ENCODE results near the gene NDUFB10.
"Not testable (repeated sequence)": the region's sequence is repeated elsewhere in the genome, so short reads cannot be mapped to it uniquely, and the experiment has no call there.

Gene NDUFB10

DNA sequence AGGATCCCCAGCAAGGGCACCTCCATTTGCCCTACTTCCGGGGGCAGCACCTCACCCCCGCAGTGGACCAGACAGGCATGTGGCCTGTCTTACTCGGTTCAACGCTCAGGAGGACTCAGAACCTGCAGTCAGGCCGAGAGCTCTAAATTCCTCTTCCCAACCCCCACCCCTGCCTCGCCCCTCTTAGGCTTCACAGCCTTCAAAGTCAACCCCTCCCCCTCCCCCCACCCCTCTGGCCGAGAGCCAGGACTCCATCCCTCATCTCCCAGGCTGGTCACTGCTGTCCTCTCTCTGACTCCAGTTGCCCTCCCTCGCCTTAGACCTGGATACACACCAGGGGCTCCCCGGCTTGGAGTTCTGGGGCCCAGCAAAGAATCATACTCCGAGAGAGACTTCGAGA is 33.1 kb upstream of the NDUFB10 start:
- no peak for DNase-seq

GRCh38 chr16:1929105-1929504 is 30.2 kb upstream of the NDUFB10 start:
- peak; percentile 56 for DNase-seq

GRCh38 chr16:1929578-1930337 is 29.6 kb upstream of the NDUFB10 start:
- DNase-seq: peak; percentile 93

DNA sequence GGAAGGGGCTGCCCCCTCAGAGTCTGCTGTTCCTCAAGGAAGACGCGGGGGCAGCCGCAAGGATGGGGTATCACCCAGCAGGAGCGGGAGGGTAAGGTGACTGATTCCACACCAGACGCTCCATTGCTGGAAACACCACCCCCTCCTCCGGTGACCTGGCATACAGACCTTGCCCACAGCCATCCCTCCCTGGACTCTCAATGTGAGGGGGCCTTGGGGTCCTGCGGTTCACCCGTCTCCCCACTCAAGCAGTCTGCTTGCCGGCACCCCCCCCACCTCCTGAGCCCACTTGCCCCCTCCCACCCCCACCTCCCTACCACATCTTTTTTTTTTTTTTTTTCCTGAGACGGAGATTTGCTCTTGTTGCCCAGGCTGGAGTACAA is 29.0 kb upstream of the NDUFB10 start:
- no peak for DNase-seq

DNA sequence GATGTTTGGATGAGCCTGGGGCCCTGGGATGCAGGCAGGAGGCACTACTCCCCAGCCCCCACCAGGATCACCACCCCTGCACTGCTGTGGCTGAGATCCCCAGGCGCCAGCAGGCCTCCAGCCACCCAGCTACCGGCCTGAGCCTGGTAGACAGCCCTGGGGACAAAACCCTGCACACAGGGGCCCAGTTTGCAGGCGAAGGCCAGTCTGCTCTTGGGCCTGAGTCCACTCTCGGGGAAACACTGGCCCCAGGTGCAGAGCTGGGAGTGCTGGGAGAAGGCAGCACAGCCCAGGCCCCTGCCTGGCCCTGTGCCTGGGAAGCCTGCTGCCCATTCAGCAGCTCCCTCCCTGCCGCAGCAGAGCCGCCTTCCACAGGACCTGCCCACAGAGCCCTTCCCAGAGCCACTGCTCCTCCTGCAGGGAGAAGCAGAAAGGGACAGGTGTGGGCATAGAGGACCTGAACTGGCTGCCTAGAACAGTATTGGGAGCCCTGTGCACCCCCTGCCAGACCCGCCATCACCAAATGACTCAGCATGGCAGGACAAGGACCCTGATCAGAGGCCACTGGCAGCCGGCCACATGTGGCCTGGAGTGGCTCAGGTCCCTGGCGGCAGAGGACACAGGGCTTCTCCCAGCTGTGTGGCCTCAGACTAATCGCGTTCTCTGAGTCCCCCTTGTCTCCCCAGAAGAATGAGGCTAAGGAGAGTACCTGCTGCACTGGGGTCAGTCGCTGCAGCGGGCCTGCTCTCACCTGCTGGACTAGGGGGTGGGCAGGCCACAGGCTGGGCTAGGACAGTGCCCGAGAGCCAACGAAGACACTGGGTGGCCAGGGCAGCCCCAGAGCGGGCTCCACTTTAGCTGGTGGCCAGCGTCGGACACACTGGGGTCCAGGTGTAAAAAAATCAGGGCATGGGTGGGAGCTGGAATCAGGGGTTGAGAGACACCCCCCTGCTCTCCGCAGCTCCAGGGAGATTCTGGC is 27.0 kb upstream of the NDUFB10 start:
- DNase-seq: no peak

DNA sequence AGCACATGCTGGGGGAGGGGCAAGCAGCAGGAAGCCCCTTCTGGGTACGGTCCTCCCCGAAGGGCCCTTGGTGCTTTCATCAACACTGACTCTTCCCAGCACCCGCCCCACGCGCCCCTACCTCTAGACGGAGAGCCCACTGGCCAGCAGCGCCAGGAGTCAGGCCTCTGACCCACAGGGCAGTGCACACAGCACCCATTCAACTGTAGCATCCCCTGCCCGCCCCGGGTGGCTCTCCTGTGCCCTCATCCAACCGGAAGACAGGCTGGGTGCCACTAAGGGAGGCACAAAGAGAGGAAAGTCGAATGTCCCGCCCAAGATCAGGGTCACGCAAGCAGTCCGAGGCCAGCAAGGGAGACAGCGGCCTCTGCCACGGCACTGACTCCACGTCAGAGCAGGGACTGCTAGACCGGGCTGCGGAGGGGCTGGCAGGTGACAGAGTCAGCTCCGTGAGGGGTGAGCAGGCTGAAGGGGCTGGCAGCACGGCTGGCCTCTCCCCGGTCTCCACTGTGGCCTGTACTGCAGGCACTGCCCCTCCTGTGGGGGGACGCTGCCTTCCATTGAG is 26.2 kb upstream of the NDUFB10 start:
- no peak for DNase-seq

DNA sequence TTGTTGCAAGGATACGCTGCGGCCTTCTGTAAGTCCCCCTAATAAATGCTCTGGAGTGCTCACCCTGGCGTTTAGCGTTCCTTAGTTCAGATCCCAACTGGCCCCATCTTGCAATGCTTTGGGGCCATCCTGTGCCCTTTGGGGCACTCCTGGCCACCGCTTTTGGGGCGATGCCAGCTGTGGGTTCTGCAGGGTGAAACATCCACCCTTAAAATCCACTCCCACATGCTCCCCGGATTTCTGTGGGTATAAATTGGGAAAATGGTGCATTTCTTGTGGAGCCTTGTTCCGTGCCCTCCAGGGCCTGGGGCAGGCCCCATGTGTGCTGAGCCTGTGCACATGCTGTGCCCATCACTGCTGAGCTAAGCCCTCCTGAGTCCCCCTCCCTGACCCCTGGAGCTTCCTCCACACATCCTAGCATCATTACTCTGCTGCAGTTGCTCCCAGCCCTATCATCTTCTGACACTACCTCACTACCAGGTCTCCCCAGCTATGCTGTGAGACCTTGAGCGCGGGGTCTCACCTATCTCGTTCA is 22.3 kb upstream of the NDUFB10 start:
- no peak for DNase-seq

GRCh38 chr16:1938316-1938715 is 21.0 kb upstream of the NDUFB10 start:
- DNase-seq: peak; percentile 61

DNA sequence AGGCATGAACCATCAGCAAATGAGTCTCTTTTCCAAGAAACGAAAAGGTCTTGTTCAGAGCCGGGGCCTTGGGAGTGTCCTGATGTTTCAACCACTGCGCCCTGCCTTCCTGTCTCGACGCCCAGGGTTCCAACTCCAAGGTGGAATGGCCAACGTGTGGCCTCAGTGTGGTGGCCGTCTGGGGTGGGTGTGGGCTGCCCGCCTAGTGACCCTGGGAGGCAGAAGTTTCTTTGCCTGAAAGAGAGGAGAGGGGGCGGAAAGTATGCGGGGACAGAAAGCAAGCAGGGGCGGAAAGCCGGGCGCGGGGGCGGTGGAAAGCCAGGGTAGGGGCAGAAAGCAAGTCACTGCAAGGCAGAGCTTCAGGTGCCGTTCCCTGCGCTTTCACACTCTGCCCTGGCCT is 20.4 kb upstream of the NDUFB10 start:
- DNase-seq: no peak

- DNase-seq: not testable (repeated sequence)
Observed at GRCh38 chr16:1939833-1940232, 19.5 kb upstream of the NDUFB10 start.

DNA sequence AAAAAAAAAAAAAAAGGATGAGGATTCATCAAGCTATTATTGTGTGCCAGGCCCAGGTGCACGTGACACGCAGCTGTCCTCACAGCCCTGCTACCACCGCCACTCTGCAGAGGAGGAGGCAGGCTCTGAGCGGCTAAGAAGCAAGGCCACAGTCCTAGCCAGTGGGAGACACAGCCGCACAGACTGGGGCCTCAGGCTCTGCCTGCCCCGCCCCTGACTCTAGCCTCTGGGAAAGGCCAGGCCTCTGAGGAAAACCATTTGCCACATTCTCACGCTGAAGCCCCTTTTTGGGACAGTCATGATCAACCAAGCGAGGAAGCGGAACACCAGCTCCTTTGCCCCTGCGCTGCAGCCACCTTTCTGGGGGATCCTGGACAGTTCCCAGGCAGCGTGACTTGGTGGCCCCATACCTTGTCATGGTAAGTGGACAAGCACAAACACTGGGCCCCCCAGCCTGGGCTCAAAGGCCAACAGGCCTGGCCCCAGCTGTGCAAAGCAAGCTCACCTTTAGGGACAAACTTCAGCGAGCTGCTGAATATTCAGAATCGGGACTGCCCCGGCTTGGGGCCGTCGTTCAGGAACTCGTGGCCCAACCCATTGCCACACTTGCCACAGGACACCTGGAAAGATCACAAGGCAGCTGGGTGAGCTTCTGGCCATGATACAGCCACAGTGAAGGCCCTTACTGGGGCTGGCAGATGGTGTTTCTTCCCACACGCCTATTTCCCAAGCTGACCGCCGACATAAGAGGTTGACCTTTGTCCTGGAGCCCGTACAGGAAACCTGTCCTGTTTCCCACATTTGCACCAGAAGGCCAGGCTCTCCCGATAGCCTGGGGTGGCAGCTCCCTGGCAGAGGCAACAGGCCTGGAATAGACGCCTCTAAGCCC is 18.8 kb upstream of the NDUFB10 start:
- no peak for DNase-seq

- DNase-seq: no peak
Observed at GRCh38 chr16:1941162-1942046, 17.9 kb upstream of the NDUFB10 start.

DNA sequence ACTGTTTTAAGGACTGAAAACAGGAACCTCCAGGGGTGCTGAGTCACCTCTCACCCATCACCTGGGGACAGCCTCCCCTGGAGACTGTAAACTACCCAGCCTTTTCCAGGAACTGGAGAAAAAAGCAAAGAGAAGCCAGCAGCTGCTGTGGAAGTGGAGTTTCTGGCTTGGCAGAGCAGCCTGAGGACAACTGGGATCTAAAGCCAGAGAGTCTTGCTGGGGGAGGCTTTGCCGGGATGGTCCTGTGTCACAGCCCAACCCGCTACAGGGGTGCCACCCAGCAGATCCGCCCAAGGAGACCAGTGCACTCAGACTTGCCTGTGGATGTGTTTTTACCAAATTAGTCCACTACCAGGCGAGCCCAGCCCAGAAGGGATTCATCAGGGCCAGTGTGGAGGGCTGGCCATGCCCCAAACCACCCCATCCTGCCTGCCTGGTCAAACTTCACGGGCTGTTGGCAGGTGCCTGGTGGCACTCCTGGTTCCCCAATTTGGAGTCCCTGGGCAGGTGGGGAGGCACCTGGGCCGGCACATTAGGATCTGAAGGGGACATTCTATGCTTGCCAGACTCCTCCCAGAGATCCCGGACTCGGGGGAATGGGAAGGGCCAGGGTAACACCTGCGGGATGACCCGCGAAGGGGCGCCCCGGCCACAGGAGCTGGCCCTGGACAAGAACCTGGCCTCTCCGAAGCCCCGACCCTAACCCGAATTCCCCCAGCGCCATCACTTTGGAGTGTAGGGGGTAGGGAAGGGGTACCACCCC is 17.1 kb upstream of the NDUFB10 start:
- peak; percentile 65 for DNase-seq

DNA sequence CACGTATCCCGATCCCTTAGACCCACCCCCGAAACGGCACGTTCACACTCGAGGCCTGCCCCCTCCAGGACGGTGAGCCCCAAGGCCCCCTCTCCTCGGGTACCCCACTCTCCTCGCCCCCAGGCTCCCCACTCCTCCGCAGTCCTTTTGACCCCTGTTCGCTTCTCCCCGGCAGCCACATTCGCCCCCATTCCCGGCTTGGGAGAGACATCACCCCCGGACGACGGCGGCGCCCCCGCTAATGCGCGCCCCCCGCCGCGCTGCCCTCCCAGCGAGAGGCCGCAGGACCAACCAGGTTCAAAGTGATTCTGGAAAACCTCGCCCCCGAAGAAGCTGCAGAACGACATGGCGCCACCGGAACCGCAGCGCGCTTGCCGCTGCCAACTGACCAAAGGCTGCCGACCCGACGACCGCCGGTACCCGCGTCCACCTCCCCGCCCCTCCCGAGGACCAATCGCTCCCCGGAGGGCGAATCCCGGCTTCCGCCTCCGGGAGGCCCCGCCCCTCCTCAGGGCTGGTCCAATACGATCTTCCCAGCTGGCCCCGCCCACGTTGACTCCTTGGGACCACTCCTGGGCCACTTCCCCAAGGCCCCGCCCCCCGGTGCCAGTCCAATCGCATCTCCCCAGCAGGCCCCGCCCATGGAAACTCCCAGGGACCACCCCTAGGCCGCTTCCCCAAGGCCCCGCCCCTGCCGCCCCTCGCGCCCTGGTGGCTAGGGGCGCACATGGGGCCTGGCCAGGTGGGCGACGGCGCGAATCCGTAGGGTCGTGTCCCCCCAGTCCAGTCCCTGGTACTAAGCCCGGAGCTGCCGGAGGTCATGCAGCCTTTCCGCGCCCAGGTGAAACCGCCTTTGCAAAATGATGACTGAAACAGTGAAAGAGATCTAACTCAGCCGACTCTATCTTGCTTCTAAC is 16.3 kb upstream of the NDUFB10 start, which contains the start of gene MSRB1:
TSS of gene MSRB1 (minus strand) at position 390 of the 917 bp plus-strand sequence. CDS start at position 347, 43 bp downstream.
- peak; percentile 100 for DNase-seq

DNA sequence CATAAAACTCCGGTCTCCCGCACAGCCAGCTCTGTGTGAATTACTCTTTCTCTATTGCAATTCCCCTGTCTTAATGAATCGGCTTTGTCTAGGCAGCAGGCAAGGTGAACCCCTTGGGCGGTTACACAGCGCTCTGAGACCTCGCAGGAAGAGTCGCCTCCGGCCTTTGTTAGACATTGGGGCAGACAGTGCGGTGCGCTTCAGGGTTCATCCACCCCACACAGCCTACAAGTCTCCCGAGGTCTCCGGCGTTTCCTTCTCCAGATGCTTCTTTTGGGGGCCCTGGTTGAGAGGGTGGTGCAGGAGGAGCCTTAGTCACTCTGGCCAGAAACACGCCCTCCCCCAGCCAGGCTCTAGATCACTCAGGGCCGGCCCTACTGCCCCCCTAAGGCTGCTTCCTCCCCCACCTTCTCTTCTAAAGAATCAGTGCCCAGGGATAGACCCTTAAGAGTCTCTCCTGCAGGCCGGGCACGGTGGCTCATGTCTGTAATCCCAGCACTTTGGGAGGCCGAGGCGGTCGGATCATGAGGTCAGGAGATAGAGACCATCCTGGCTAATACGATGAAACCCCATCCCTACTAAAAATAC is 14.6 kb upstream of the NDUFB10 start:
- DNase-seq: no peak

GRCh38 chr16:1945559-1946391 is 13.6 kb upstream of the NDUFB10 start:
- DNase-seq: no peak

DNA sequence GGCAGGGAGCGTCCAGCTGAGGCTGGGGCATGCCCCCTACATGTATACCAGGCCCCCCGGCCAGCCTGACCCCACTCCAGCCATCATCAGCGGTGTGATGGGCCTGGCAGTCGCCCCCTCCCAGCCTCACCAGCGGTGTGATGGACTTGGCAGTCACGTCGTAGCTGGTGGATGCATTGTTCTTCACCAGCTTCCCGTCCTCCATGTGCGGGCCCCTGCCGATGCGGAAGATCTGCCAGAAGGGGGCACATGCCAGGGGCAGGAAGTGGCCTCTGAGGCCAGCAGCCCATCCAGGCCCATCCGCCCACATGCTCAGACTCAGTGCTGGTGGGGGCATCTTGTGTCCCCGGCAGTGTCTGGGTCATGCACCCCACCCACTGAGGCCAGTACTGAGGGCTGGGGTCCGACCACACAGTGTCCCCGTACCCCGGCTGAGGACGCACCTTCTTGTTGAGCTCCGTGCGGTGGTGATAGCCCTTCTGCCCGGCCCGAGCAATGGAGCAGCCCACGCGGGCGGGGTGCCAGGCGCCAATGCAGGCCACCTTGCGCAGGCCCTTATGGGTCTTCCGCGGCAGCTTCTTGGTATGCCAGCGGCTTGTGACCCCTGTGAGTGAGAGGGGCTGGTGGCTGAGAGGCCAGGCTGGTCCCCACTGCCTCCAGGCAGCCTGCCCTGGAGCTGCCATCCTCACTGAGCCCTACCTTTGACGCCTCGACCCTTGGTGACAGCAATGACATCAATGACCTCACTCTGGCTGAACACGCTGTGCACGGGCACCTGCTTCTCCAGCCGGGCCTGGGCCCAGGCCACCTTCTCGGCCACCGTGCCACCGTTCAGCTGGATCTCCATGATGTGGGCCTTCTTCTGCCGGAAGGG is 12.6 kb upstream of the NDUFB10 start:
- DNase-seq: no peak

Measured in hematopoietic multipotent progenitor cell treated with erythropoietin and hydrocortisone succinate and interleukin-3 and kit ligand, for 4 days (in vitro differentiated cells).